Fibroblast of skin of scalp (primary cell): ENCODE measurements around the gene OR13J1. TPM values are rescaled to one million over a fixed set of nuclear protein-coding genes. Genes with fewer than 3 reads are reported as not detected.
"Not testable (repeated sequence)": the region's sequence is repeated elsewhere in the genome, so short reads cannot be mapped to it uniquely, and the experiment has no call there.

Experiments
- DNase-seq: peaks from one replicate; pipeline ENCODE4 v3.0.0-alpha.2; 2013
- polyA plus RNA-seq, 2 experiments: library from polyadenylated mRNA; unstranded; fragments of 120-200 nt; gene quantifications; one replicate each; pipeline ENCODE4 v1.2.1, GENCODE V29; 2013; ENCODE audit not compliant: insufficient read length in 2 of 2

Gene OR13J1, protein sequence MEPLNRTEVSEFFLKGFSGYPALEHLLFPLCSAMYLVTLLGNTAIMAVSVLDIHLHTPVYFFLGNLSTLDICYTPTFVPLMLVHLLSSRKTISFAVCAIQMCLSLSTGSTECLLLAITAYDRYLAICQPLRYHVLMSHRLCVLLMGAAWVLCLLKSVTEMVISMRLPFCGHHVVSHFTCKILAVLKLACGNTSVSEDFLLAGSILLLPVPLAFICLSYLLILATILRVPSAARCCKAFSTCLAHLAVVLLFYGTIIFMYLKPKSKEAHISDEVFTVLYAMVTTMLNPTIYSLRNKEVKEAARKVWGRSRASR
- not detected for polyA plus RNA-seq (2013, experiment 1 of 2; ENCODE audit: insufficient read length)
- not detected for polyA plus RNA-seq (2013, experiment 2 of 2; ENCODE audit: insufficient read length)

DNA sequence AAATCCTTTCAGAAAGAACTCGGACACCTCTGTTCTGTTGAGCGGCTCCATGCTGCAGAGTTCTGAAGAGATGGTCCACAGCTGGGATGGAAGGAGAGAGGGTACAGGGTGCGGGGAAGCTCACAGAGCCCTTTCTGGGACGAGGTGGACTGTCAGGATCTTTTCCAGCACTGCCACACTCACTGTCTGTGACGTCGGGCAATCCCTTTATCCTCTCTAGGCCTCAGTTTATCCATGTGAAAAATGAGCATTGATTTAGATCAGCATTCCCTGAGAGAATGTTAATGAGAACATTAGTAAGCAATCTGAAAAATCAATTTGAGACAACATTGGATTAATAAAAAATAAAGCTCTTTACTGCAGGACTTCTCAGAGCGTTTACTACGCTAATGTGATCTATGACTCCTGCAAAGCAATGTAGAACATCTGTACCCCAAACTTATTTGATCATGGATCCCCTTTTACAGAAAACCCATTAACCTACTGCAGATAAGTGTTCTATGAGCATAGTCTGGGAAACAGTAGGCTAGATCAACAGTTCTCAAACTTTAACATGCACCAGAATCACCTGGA lies at the start of gene OR13J1:
TSS of gene OR13J1 (minus strand) at position 51 of the 573 bp plus-strand sequence. CDS start at position 51, 0 bp downstream.
- no peak for DNase-seq

DNA sequence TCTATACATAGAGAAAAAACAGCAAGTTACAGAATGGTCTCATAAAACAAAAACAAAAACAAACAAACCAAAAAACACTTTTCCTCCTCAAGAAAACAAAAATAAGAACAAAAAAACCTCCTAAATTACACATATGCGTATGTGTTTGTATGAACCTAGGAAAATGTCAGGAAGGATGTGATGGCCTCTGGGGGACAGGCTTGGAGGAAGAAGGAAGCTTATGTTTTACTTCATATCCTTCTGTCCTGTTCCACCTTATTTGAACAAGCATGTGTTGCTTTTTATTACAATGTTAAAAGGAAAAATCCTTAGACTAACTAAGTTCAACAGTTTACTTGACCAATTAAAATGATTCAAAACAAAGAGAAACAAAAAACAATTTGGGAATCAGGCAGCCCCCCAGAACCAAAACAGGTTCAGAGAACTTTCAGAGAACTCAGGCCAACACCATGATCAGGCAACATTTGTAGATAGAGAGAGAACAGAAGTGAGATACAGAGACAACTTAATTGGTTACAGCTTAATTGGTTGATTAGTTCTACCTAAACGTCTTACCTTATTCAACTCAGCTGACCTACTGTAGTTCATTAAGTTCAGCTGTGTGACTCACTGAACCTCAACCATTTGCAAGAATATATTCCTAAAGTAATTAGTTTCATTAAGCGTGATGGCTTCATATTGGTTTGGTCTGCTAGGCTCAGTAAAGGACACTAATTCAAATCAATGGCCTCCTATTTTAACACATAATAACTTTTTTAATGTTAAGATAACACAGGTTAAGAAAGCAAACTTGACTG lies 49.2 kb upstream of the OR13J1 start:
- no peak for DNase-seq

DNA sequence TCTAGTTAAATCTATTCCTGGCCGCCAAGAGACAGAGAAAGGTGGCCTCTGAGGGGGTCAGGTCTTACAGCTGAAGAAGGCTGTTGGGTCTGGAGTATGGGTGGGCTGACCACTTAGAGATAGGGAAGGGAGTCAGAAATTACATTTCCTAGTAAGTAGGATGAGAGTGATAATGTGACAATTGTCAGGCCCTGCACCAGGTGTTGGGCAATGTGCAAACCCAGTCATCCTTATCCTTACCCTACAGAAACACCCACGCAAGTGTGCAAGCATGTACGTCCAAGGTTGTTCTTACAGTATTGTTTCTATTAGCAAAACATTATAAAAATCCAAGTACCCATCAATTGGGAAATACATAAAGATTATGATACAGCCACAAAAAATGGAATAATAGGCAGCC lies 48.6 kb upstream of the OR13J1 start:
- DNase-seq, result no peak

DNA sequence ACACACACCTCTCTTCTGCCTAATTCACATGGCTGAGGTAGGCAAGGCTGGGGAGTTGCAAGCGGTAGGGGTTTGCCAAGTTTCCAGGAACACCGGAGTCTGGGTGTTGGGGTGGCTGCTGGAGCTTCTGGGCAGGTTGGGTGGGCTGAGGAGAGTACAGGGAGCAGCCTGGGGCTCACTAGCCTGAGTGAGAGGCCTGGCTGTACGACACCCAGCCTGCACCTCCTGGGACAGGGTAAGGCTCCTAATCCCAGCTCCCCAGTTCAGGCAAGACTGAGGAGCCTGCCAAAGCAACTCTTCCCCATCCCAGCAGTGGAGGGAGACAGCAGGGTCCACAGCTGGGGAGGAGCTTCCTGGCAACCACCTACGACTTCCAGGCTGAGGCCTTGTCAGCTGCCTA lies 47.1 kb upstream of the OR13J1 start:
- no peak for DNase-seq

DNA sequence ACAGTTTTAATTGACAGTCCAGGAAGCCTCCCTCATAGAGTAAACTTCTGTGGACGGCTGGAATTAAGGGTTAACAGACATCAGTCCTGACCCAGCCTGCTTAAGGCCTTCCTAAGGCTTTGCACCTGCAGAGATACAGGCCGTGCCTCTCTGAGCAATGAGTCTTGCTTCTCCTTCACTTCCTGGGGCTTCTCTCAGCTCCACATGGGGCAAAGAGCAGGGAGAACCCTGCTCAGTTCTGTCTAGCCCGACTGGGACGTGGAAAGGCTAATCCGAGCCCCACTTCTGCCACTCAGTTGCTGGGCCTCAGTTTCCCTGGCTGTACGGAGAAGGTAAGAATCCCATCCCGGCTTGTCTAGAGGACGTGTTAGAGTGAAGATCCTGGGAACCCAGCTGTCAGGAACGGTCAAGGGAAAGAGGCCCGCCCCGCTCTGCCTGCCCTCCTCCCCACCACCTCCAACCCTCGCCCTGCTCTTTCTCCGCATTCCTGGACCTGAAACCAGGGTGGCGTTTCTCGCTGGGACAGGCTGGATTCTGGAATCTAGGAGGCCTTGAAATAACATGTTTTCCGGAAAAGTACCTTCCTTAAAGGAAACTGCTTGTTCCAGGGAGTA lies 45.6 kb upstream of the OR13J1 start:
- DNase-seq, result no peak

DNA sequence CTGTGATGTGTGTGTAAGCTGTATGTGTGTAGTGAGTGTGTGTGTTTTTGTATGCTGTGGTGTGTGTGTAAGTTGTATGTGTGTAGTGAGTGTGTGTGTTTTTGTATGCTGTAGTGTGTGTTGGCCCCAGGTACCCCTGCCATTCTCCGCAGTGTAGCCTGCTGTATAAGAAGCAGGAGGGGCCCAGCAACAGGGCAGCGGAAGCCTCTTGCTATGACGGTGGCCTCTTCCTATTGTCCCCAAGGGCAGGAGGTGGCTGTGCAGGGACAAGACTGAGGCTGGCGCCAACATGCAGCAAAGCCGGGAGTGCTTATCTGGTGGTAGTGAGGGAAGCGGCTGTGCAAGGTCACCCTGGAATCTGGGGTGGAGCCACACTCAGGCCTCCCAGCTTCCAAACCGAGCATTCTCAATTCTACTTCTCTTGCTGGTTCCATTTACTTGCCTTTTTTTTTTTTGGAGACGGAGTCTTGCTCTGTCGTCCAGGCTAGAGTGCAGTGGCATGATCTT lies 44.2 kb upstream of the OR13J1 start:
- peak; percentile 62 for DNase-seq

DNA sequence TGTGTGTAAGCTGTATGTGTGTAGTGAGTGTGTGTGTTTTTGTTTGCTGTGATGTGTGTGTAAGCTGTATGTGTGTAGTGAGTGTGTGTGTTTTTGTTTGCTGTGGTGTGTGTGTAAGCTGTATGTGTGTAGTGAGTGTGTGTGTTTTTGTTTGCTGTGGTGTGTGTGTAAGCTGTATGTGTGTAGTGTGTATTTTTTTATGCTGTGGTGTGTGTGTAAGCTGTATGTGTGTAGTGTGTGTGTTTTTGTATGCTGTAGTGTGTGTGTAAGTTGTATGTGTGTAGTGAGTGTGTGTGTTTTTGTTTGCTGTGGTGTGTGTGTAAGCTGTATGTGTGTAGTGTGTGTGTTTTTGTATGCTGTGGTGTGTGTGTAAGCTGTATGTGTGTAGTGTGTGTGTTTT lies 43.2 kb upstream of the OR13J1 start:
- not testable (repeated sequence) for DNase-seq

DNA sequence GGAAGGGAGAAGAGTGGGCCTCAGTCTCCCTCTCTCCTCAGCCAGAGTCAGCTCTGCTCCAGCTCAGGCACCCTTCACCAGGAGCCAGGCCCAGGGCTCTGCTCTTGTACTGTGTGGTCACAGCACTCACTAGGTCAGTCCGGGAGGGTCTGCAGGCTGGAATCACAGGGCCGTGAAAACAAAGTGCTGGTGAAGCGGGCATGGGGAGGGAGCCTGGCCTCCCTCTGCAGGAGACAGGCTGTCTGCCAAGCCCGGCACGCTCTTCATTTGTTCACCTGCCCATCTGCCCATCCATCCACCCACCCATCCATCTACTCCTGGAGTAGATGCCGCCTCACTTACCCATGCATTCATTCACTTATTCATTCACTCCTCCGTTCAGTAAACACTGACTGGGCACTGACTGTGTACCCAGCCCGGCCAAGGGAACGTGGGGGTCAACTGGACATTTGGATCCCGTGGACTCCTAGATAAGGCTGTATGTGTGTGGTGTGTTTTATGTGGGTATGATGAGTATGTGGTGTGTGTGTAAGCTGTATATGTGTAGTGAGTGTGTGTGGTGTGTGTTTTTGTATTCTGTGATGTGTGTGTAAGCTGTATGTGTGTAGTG lies 42.7 kb upstream of the OR13J1 start:
- DNase-seq, result no peak

DNA sequence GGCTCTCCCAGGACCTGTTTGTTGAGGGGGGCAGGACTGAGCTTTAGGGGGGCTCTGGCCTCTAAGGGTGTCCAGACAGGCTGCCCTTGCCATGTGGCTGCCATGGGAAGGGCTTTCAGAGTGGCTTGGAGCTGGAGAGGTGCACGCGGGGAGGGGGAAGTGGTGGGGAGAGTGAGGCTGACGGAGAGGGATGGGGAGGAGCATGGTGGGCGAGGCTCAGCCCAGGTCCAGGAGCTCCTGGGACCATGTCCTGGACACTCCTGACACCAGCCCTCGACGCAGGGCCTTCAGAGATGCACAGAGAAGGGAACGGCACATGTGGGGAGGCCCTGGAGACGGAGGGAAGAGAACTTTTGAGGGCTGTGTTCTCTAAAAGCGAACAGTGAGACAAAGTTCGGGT lies 41.5 kb upstream of the OR13J1 start:
- DNase-seq, result no peak

DNA sequence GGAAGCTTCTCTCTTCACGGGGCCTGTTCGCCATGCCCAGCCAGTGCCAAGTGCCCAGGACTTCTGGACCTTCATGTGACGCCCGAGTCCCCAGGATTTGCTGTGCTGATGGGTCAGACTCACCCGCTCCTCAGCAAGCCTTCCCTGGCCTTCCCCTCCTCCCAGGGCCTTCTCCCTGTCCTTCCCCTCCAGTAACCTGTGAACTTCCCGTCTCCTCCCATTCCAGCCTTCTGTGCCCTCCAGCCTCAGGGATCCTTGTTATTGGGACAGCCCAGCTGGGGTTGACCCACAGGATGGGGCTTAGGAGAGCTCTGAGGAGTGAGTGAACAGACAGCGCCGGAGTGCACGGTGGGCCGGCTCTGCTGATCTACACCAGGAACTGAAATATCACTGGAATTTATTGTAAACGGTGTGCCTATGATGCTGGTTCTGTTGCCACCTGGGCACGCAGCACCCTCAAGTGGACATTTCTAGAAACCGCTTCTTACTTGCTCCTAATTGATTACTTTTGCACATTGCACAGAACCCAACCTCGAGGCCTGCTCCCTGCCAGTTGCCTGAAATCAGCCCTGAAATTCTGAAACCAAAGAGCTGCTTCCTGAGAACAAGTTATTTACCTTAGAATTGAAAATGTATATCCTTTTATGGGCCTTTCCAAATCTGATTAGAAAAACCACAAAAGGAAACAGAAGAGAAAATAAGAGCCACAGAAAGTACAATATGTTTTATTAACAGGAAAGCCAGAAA lies 40.6 kb upstream of the OR13J1 start:
- DNase-seq, result peak; percentile 67

DNA sequence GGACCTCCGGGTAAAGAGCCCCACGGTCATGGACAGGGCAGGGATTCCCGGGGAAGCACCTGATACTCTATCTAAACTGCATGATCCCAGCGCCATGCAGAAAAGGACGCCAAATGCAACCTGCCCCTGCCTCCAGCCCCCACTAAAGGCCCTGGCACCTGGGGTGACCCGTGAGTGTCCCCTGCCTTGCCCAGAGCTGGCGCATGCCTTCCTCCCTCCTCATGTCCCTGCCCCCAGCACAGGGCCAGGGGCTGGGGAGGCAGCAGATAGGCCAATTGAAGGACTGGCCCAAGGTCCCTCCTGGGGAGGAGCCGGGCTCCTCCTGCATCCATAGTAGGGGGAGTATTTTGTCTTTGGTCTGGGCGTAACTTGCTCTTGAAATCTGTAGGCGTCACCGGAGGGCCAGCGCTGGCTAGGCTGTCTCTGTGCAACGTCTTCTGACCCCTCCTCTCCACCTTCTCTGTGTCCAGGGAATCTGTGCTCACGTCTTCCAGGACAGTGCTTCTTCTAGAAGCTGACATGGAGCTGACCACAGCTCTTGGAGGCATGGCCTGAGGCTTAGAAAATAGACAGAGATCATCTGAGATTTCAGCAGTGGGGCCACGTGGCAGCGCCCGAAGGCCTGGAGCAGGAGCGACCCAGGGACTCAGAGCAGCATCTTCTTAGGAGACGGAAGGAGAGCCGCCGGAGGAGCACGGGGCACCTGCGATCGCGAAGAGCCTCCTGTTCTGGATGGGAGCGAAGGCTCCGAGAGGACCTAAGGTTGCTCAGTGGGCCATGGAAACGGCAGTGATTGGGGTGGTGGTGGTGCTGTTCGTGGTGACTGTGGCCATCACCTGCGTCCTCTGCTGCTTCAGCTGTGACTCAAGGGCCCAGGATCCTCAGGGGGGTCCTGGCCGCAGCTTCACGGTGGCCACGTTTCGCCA lies 39.7 kb upstream of the OR13J1 start:
- no peak for DNase-seq

DNA sequence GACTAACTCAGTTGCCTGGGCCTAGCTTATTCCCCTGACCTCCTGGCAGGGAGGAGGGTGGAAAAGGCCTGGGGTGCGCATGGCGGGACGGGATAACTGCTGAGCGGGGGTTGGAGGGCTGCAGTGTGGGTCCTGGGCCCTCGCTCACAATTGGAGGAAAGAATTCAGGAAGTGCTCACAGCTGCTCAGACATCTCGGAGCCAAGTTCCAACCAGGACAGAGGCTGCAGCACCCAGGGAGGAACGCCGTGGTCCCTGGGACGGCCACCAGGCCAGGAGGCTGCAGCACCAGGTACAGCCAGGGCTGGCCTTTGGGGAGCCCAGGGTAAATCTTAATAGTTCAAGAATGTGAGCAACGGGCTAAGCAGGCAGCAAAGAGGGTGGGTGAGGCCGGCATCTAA lies 39.1 kb upstream of the OR13J1 start, which contains the start of gene SPAAR:
TSS of gene SPAAR (plus strand) at position 217 of the 400 bp plus-strand sequence. CDS start 974 bp downstream, outside the sequence.
- DNase-seq, result no peak

DNA sequence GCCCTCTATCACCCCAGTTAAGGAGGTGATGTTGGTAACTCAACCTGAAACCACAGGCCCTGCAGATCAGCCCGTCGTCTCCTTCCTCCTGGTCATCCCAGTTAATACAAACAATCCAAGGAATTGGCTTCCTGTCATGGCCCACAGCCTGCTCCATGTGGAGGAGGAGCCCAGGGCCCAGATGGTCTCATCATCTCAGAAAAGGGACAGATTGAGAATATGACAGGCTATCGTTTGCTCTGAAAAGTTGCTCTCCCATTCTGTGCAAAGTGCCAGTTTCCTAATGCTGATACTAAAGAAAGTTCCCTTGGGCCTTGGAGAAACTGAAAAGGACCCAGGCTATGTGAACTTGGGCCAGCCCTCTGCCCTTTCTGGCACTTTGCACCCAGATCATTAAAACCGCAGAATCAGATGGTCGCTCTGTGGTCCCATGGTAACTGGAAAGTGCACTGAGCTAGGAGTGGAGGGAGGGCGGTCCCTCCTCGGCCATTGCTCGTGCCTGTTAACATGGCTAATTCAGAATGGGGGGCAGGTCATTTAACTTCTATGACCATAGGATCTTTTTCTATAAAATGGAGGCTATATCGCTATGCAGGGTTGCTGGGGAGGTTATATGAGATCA lies 38.4 kb upstream of the OR13J1 start:
- peak; percentile 64 for DNase-seq

DNA sequence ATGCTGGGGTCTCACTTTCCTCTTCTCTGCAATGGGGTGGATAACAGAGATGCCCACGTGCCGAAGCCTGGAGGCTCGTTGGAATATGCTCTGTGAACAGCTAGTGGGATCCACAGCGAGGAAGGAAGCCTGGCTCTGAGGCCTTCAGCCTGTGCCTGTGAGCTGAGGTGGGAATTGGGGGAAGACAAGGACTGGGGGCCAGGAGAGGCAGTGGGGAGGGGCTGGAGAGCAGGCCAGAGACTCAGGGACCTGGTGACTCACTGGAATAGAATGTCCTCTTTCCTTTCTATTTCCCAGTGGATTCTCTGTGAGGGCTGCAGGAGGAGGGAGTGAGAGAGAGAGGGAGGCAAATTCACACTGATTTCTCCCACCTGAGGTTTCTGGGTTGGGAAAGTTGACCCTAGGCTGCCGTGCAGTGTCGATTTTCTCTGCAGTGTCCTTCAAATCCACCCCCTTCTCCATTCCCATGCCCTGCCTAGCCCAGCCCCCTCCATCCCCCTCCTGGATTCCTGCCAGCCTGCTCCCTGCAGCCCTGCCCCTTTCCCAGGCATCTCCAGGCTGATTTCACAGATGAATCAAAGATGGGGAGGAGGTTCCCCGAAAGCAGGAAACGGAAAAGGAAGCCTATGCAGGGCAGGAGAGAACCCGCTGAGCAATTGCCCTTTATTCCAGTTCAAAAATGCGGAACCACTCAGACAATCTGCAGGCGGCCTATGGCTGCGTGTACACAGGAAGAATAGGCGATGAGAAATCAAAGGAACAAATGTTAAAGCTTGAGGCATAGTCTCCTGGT lies 37.7 kb upstream of the OR13J1 start:
- DNase-seq, result peak; percentile 97

DNA sequence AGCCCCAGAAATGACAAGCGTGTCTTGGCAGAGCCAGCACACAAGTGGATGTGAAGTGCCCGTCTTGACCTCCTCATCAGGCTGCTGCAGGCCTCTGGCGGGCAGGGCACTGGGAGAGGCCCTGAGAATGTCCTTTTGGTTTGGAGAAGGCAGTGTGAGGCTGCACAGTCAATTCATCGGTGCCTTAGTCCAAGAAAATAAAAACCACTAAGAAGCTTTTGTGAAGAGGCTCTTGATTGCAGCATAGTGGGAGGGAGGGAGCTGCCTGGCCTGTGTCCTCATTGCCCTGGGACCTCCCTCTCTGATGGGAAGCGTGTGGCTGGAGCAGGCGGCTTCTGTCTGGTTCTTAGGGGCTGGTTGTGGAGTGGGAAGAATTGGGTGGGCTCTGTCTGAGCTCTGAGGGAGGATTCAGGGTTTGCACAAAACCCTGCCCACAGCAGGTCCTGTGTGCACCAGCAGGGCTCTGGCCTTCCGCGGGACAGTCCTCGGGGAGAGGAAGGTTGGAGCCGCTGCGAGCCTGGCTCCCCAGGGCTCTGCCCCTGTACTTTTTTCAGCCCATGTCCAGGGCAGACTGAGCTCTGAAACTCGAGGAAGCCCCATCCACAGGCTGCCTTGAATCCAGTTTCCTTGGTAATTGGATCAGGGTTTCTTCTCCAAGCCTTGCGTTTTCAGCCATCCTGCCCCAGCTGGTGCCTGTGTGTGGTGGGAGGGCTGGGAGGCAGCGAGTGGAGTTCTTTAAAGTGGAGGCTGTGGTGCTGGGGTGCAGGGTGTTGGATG lies 36.9 kb upstream of the OR13J1 start:
- peak; percentile 91 for DNase-seq

DNA sequence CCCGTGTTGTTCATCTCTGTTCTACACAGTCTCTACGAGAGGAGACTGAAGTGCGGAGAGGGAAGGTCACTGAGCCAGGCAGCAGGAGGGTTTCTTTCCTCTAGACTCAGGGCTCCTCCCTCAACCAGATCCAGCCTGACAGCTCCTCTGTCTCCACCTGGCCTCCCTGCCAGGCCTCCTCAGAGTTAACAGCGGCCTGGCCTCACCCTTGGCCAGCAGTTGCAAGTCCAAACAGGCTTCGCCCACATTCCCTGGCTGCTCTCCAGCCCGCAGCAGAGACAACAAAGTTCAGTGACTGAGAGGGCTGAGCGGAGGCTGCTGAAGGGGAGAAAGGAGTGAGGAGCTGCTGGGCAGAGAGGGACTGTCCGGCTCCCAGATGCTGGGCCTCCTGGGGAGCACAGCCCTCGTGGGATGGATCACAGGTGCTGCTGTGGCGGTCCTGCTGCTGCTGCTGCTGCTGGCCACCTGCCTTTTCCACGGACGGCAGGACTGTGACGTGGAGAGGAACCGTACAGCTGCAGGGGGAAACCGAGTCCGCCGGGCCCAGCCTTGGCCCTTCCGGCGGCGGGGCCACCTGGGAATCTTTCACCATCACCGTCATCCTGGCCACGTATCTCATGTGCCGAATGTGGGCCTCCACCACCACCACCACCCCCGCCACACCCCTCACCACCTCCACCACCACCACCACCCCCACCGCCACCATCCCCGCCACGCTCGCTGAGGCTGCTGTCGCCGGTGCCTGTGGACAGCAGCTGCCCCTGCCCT lies 35.9 kb upstream of the OR13J1 start, which contains the start of gene HRCT1:
TSS of gene HRCT1 (plus strand) at position 291 of the 768 bp plus-strand sequence. CDS start at position 377, 86 bp downstream.
- DNase-seq, result peak; percentile 97
